IMR-90 (cell line): ENCODE results near the gene ERAP2. TPM values are rescaled to one million over a fixed set of nuclear protein-coding genes. Genes with fewer than 3 reads are reported as not detected.

ENCODE experiments used
- ATAC-seq: fragments of 200-7000 bp; cut with Tn5 transposase; 2 replicates; pipeline ENCODE4 v1.9.1; 2020; ENCODE audit warnings: low read depth, mild to moderate bottlenecking, moderate library complexity
- BruUV-seq: library from RNA; stranded (reverse); fragments of 400-500 nt; replicated peaks from 2 replicates; lab custom pipeline; 2021; lab: Mats Ljungman, UMichigan
- CTCF ChIA-PET: fragments of 300-600 bp; formaldehyde crosslinking; extraction: SDS; loops from one replicate; lab custom pipeline; 2021; ENCODE audit warnings: antibody characterized with exemption; lab: Yijun Ruan, JAX
- POLR2A ChIA-PET: fragments of 300-600 bp; sonication (Branson Sonifier 250); formaldehyde crosslinking; loops from one replicate; lab custom pipeline; 2022; ENCODE audit warnings: antibody characterized with exemption; ENCODE audit not compliant: unreplicated experiment; lab: Charles Lee
- DNase-seq: peaks from one replicate; pipeline ENCODE4 v3.0.0; 2013
- H2AFZ ChIP-seq: replicated peaks from 2 replicates; pipeline ENCODE3; 2013; ENCODE audit warnings: low read length, mild to moderate bottlenecking; ENCODE audit not compliant: poor library complexity
- H2AK5ac ChIP-seq: 2 replicates; pipeline ENCODE4 v1.6.1; 2013; ENCODE audit warnings: low read depth, low read length, inconsistent platforms
- H2AK9ac ChIP-seq: replicated peaks from 2 replicates; pipeline ENCODE3; 2013; ENCODE audit warnings: mild to moderate bottlenecking, low read depth, low read length, moderate library complexity; ENCODE audit not compliant: poor library complexity
- H2BK120ac ChIP-seq: 2 replicates; pipeline ENCODE4 v1.6.1; 2013; ENCODE audit warnings: low read depth, low read length, inconsistent platforms
- H2BK15ac ChIP-seq: 3 replicates; pipeline ENCODE4 v1.6.1; 2013; ENCODE audit warnings: low read depth, low read length, inconsistent platforms
- H2BK20ac ChIP-seq: 2 replicates; pipeline ENCODE4 v1.6.1; 2013; ENCODE audit warnings: low read depth, mild to moderate bottlenecking, inconsistent platforms, low read length, moderate library complexity
- H2BK5ac ChIP-seq: 2 replicates; pipeline ENCODE4 v1.6.1; 2013; ENCODE audit warnings: mild to moderate bottlenecking, low read depth, low read length, inconsistent platforms; ENCODE audit not compliant: poor library complexity, severe bottlenecking
- H3K14ac ChIP-seq: replicated peaks from 2 replicates; pipeline ENCODE4 v1.6.1; 2013; ENCODE audit warnings: low read depth, low read length, inconsistent platforms
- H3K18ac ChIP-seq: 2 replicates; pipeline ENCODE4 v1.6.1; 2013; ENCODE audit warnings: low read depth, low read length, control low read depth
- H3K23ac ChIP-seq: 2 replicates; pipeline ENCODE4 v1.6.1; 2013; ENCODE audit warnings: low read depth, low read length, inconsistent platforms
- H3K27ac ChIP-seq: 2 replicates; pipeline ENCODE4 v1.5.1; 2013; ENCODE audit warnings: mild to moderate bottlenecking, control low read depth, low read length; ENCODE audit not compliant: insufficient read depth
- H3K27me3 ChIP-seq: 2 replicates; pipeline ENCODE4 v1.6.1; 2013; ENCODE audit warnings: low read length; ENCODE audit not compliant: control insufficient read depth, insufficient read depth
- H3K36me3 ChIP-seq: 2 replicates; pipeline ENCODE4 v1.6.1; 2013; ENCODE audit warnings: low read length, mixed read lengths; ENCODE audit not compliant: control insufficient read depth, insufficient read depth
- H3K4ac ChIP-seq: 2 replicates; pipeline ENCODE4 v1.6.1; 2013; ENCODE audit warnings: low read depth, low read length, inconsistent platforms
- H3K4me1 ChIP-seq: 2 replicates; pipeline ENCODE4 v1.6.1; 2013; ENCODE audit warnings: low read length, mixed read lengths; ENCODE audit not compliant: control insufficient read depth, insufficient read depth
- H3K4me2 ChIP-seq: 2 replicates; pipeline ENCODE4 v1.6.1; 2013; ENCODE audit warnings: low read depth, mild to moderate bottlenecking, control low read depth, low read length, moderate library complexity
- H3K4me3 ChIP-seq: 2 replicates; pipeline ENCODE4 v1.5.1; 2013; ENCODE audit warnings: low read depth, mild to moderate bottlenecking, control low read depth, low read length, moderate library complexity; ENCODE audit not compliant: insufficient read depth
- H3K56ac ChIP-seq: 2 replicates; pipeline ENCODE4 v1.6.1; 2013; ENCODE audit warnings: low read length, inconsistent platforms; ENCODE audit not compliant: insufficient read depth; ENCODE audit errors: extremely low read depth
- H3K79me1 ChIP-seq, 2 experiments: 2 replicates each; pipeline ENCODE4 v1.6.1; 2013; ENCODE audit warnings: low read length in 2 of 2, inconsistent platforms in 1 of 2, low read depth in 1 of 2
- H3K9ac ChIP-seq: 2 replicates; pipeline ENCODE4 v1.6.1; 2013; ENCODE audit warnings: low read depth, low read length, control low read depth
- H3K9me1 ChIP-seq: 2 replicates; pipeline ENCODE4 v1.6.1; 2013; ENCODE audit warnings: low read length, inconsistent platforms; ENCODE audit not compliant: insufficient read depth
- H3K9me3 ChIP-seq: 2 replicates; pipeline ENCODE4 v1.6.1; 2013; ENCODE audit warnings: low read length; ENCODE audit not compliant: control insufficient read depth, insufficient read depth
- H4K20me1 ChIP-seq: 2 replicates; pipeline ENCODE4 v1.6.1; 2013; ENCODE audit warnings: low read length, inconsistent platforms; ENCODE audit not compliant: insufficient read depth
- H4K5ac ChIP-seq: 2 replicates; pipeline ENCODE4 v1.6.1; 2013; ENCODE audit warnings: mild to moderate bottlenecking, low read depth, low read length, control low read depth
- H4K8ac ChIP-seq, 2 experiments: 2 replicates each; pipeline ENCODE4 v1.6.1; 2013; ENCODE audit warnings: low read depth in 2 of 2, low read length in 2 of 2, control low read depth in 1 of 2, inconsistent platforms in 1 of 2
- H4K91ac ChIP-seq: 2 replicates; pipeline ENCODE4 v1.6.1; 2013; ENCODE audit warnings: low read depth, low read length, inconsistent platforms; ENCODE audit not compliant: insufficient read depth
- BHLHE40 ChIP-seq: fragments of 150-350 bp; IDR thresholded peaks from 2 replicates; pipeline ENCODE4 v1.6.1; 2016; ENCODE audit warnings: mild to moderate bottlenecking, low read depth, low read length
- CEBPB ChIP-seq: IDR thresholded peaks from 2 replicates; pipeline ENCODE4 v1.6.1; 2012; ENCODE audit warnings: low read depth, low read length, improper control_type of control experiment
- MAZ ChIP-seq: IDR thresholded peaks from 2 replicates; pipeline ENCODE4 v1.6.1; 2012; ENCODE audit warnings: low read depth, mild to moderate bottlenecking, low read length, improper control_type of control experiment, moderate library complexity, borderline replicate concordance
- NFE2L2 ChIP-seq: fragments of 150-350 bp; IDR thresholded peaks from 2 replicates; pipeline ENCODE4 v1.6.1; 2016; ENCODE audit warnings: low read depth, mild to moderate bottlenecking, low read length
- POLR2A ChIP-seq: IDR thresholded peaks from 2 replicates; pipeline ENCODE4 v1.6.1; 2012; ENCODE audit warnings: mild to moderate bottlenecking, low read depth, low read length
- RAD21 ChIP-seq: IDR thresholded peaks from 2 replicates; pipeline ENCODE4 v1.6.1; 2012; ENCODE audit warnings: low read length, improper control_type of control experiment
- RFX5 ChIP-seq: IDR thresholded peaks from 2 replicates; pipeline ENCODE4 v1.8.0; 2012; ENCODE audit warnings: low read depth, mild to moderate bottlenecking, low read length, moderate library complexity
- SMC3 ChIP-seq: fragments of 150-350 bp; IDR thresholded peaks from 2 replicates; pipeline ENCODE4 v1.6.1; 2016; ENCODE audit warnings: low read depth, mild to moderate bottlenecking, antibody characterized with exemption, low read length, moderate library complexity
- WGBS, 2 experiments: methylation state at CpG; one replicate each; pipeline versions ENCODE4 v1.1.5 to v1.1.7; 2013; ENCODE audit warnings: missing lambda C conversion rate in 2 of 2; ENCODE audit not compliant: insufficient read length in 1 of 2; ENCODE audit errors: extremely low coverage in 2 of 2; 5-methylcytosine and 5-hydroxymethylcytosine counted together
- dilution Hi-C: fragments of 300-500 bp; cut with HindIII; formaldehyde crosslinking; loops from one replicate; pipeline ENCODE4 v1.14.3; 2018; ENCODE audit warnings: low sequenced_read_pairs; ENCODE audit not compliant: unreplicated experiment
- in situ Hi-C: fragments of 300-500 bp; cut with MboI; formaldehyde crosslinking; loops from 3 replicates; pipeline ENCODE4 v1.14.3; 2019; ENCODE audit warnings: low sequenced_read_pairs, inconsistent platforms, mixed read lengths
- intact Hi-C: fragments of 100-400 bp; cut with micrococcal nuclease; formaldehyde crosslinking; loops from 2 replicates; pipeline ENCODE4 v1.10.0; 2022
- polyA plus RNA-seq, 3 experiments: library from polyadenylated mRNA; depleted of rRNA; stranded (reverse); fragments of >200 nt; gene quantifications; 2 replicates each; pipeline ENCODE4 v1.2.3, GENCODE V29; 2012; ENCODE audit warnings: low replicate concordance in 1 of 3
- total RNA-seq: library from RNA; depleted of rRNA; stranded (reverse); fragments of >200 nt; gene quantifications from 2 replicates; pipeline ENCODE4 v1.2.3, GENCODE V29; 2012
- TF ChIP-seq, protein P1 (sequence below): fragments of 150-350 bp; IDR thresholded peaks from 2 replicates; pipeline ENCODE4 v1.6.1; 2017; ENCODE audit warnings: mild to moderate bottlenecking, antibody characterized with exemption, low read length, low read depth

The ERAP2 gene
- total and polyA plus RNA-seq, 2 of the 4 experiments (the other 2 are of a cell fraction), result 10.6 to 21.3 TPM

DNA sequence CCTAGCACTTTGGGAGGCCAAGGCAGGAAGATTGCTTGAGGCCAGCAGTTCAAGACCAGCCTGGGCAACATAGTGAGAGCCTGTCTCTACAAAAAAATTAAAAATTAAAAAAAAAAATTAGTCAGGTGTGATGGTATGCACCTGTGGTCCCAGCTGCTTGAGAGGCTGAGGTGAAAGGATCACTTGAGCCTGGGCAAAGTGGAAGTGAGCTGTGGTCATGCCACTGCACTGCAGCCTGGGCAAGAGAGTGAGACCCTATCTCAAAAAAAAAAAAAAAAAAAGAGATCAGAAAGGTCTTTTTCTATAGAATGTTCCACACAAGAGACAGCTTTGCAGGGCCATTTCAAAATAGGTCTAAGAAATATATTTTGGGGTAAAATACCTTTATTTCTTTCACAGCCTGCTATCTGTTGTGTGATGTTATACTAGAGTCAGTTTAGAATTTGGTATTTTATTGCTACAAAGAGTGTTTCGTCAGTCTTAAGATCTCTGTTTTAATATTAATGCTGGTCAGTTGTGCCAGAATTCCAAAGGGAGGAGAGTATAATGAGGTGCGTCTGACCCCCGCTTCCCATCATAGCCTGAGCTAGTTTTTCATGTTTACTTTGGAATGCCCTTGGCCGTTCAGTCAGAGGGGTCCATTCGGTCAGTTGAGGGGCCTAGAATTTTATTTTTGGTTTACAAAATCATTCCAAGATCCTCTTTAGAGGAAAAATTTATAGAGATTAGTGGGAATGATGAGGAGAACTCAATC lies 69.0 kb downstream of the ERAP2 start:
- no peak overlapping the region for H4K5ac ChIP-seq
- no peak for ATAC-seq
- H2AK5ac ChIP-seq, result no peak overlapping the region
- BruUV-seq, result no TSS peak
- H3K14ac ChIP-seq, result no peak overlapping the region
- no peaks in the 10 kb centered on the region for H3K36me3 ChIP-seq
- peaks cover 11 to 45% of the 10 kb centered on the region in 2 experiments for H3K79me1 ChIP-seq
- WGBS, 2 experiments, result 20% methylated on average over 2 of the region's 5 CpGs; no CpG with 5 or more reads in 1 of the 2 experiments
- no peaks in the 10 kb centered on the region for H3K27me3 ChIP-seq
- H3K18ac ChIP-seq, result no peak overlapping the region
- no peak overlapping the region for H4K8ac ChIP-seq
- H4K91ac ChIP-seq, result no peak overlapping the region
- no peak for TF ChIP-seq POLR2A
- TF ChIP-seq, protein P1, sequence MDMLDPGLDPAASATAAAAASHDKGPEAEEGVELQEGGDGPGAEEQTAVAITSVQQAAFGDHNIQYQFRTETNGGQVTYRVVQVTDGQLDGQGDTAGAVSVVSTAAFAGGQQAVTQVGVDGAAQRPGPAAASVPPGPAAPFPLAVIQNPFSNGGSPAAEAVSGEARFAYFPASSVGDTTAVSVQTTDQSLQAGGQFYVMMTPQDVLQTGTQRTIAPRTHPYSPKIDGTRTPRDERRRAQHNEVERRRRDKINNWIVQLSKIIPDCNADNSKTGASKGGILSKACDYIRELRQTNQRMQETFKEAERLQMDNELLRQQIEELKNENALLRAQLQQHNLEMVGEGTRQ, result no peak
- TF ChIP-seq MAZ, result no peak
- TF ChIP-seq SMC3, result no peak
- TF ChIP-seq NFE2L2, result no peak
- no peak for TF ChIP-seq CEBPB
- no peak for TF ChIP-seq BHLHE40
- no peak for TF ChIP-seq RAD21
- no peak for TF ChIP-seq RFX5
- H2AFZ ChIP-seq, result no peak overlapping the region
- no peak overlapping the region for H3K56ac ChIP-seq
- no peak overlapping the region for H3K4me3 ChIP-seq
- H2BK5ac ChIP-seq, result no peak overlapping the region
- no peak overlapping the region for H3K9ac ChIP-seq
- dilution Hi-C loops (no loop called here), in situ Hi-C loops (no loop called here), intact Hi-C loops (no loop called here)
- H2BK120ac ChIP-seq, result no peak overlapping the region
- H3K4me1 ChIP-seq, result peaks cover 2% of the 10 kb centered on the region; the same call in 1 of the 2 replicates
- no peak overlapping the region for H3K4me2 ChIP-seq
- H2BK20ac ChIP-seq, result no peak overlapping the region
- no peak overlapping the region for H3K23ac ChIP-seq
- H3K27ac ChIP-seq, result no peak overlapping the region
- DNase-seq, result no peak
- no peak overlapping the region for H2BK15ac ChIP-seq
- no peak overlapping the region for H3K4ac ChIP-seq
- CTCF ChIA-PET, result no interaction called here
- peaks cover 2% of the 10 kb centered on the region; the same call in 1 of the 2 replicates for H3K9me1 ChIP-seq
- POLR2A ChIA-PET, result no interaction called here
- H4K20me1 ChIP-seq, result peaks cover 10% of the 10 kb centered on the region; the same call in 1 of the 2 replicates
- no peaks in the 10 kb centered on the region for H3K9me3 ChIP-seq
- no peak overlapping the region for H2AK9ac ChIP-seq
